SK-N-SH (cell line): ENCODE results near the gene SLC25A44. TPM values are rescaled to one million over a fixed set of nuclear protein-coding genes. Genes with fewer than 3 reads are reported as not detected.
"Not testable (repeated sequence)": the region's sequence is repeated elsewhere in the genome, so short reads cannot be mapped to it uniquely, and the experiment has no call there.

ENCODE experiments used
- CTCF ChIA-PET: fragments of 300-600, 350-600 bp; formaldehyde crosslinking; extraction: SDS; loops from one replicate; lab custom pipeline; 2021; lab: Yijun Ruan, JAX
- POLR2A ChIA-PET: fragments of 350-600 bp; sonication (Branson Sonifier 250); formaldehyde crosslinking; extraction: SDS; loops from one replicate; lab custom pipeline; 2020; ENCODE audit warnings: antibody characterized with exemption, inconsistent platforms; lab: Yijun Ruan, JAX
- DNase-seq: peaks from one replicate; pipeline ENCODE4 v3.0.0; 2012
- H2AFZ ChIP-seq: fragments of 200-600 bp; sonication (generic); 2 replicates; pipeline ENCODE4 v1.8.1; 2016; ENCODE audit warnings: antibody characterized with exemption, mild to moderate bottlenecking, low read depth
- H3F3A ChIP-seq: fragments of 200-600 bp; sonication (generic); replicated peaks from 2 replicates; pipeline ENCODE3; 2016; ENCODE audit warnings: antibody characterized with exemption, mild to moderate bottlenecking; ENCODE audit not compliant: insufficient read depth
- H3K27ac ChIP-seq, 2 experiments: fragments of 200-500 bp in 1 of 2; fragments of 200-600 bp in 1 of 2; sonication (Bioruptor generic) in 1 of 2; sonication (generic), shearing (Covaris generic) in 1 of 2; 2 replicates each; pipeline versions ENCODE4 v1.5.1 to v1.6.1; 2014 to 2016; ENCODE audit warnings: low read depth in 2 of 2, inconsistent platforms in 1 of 2, low read length in 1 of 2, mild to moderate bottlenecking in 1 of 2, mixed read lengths in 1 of 2
- H3K27me3 ChIP-seq: fragments of 200-600 bp; sonication (generic), shearing (Covaris generic); 2 replicates; pipeline ENCODE4 v1.6.1; 2016; ENCODE audit warnings: mixed run types; ENCODE audit not compliant: insufficient read depth
- H3K36me3 ChIP-seq, 2 experiments: fragments of 200-500 bp in 1 of 2; fragments of 200-600 bp in 1 of 2; sonication (Bioruptor generic) in 1 of 2; sonication (generic) in 1 of 2; replicated peaks in 1 of 2; 2 replicates each; pipeline versions ENCODE3 to v1.5.1; 2014 to 2016; ENCODE audit warnings: low read length in 1 of 2, mild to moderate bottlenecking in 1 of 2; ENCODE audit not compliant: insufficient read depth in 2 of 2, control insufficient read depth in 1 of 2
- H3K4me1 ChIP-seq, 2 experiments: fragments of 200-500 bp in 1 of 2; fragments of 200-600 bp in 1 of 2; sonication (Bioruptor generic) in 1 of 2; sonication (generic), shearing (Covaris generic) in 1 of 2; 2 replicates each; pipeline versions ENCODE4 v1.5.1 to v1.6.1; 2014 to 2016; ENCODE audit warnings: low read depth in 1 of 2, low read length in 1 of 2, mixed run types in 1 of 2; ENCODE audit not compliant: insufficient read depth in 2 of 2, control insufficient read depth in 1 of 2
- H3K4me2 ChIP-seq: fragments of 200-600 bp; sonication (generic), shearing (Covaris generic); 2 replicates; pipeline ENCODE4 v1.6.1; 2017; ENCODE audit warnings: mixed run types
- H3K4me3 ChIP-seq, 2 experiments: fragments of 200-500 bp in 1 of 2; fragments of 200-600 bp in 1 of 2; sonication (Bioruptor generic) in 1 of 2; sonication (generic), shearing (Covaris generic) in 1 of 2; 2 replicates each; pipeline versions ENCODE4 v1.5.1 to v1.8.1; 2014 to 2016; ENCODE audit warnings: low read depth in 2 of 2, inconsistent platforms in 1 of 2, low read length in 1 of 2, mild to moderate bottlenecking in 1 of 2, mixed read lengths in 1 of 2, moderate library complexity in 1 of 2
- H3K79me2 ChIP-seq: fragments of 200-600 bp; sonication (generic); 2 replicates; pipeline ENCODE4 v1.8.1; 2017; ENCODE audit warnings: mild to moderate bottlenecking; ENCODE audit not compliant: insufficient read depth
- H3K9ac ChIP-seq: fragments of 200-600 bp; sonication (generic); 2 replicates; pipeline ENCODE4 v1.6.1; 2017; ENCODE audit warnings: mixed run types
- H3K9me2 ChIP-seq: fragments of 200-600 bp; sonication (generic); 2 replicates; pipeline ENCODE4 v1.6.1; 2017; ENCODE audit warnings: mixed run types
- H3K9me3 ChIP-seq: fragments of 200-600 bp; sonication (generic); 2 replicates; pipeline ENCODE4 v1.6.1; 2017; ENCODE audit warnings: mixed run types, mild to moderate bottlenecking, moderate library complexity
- H4K20me1 ChIP-seq: fragments of 200-600 bp; sonication (generic); 2 replicates; pipeline ENCODE4 v1.6.1; 2017; ENCODE audit warnings: mild to moderate bottlenecking, mixed run types; ENCODE audit not compliant: insufficient read depth
- WGBS: methylation state at CpG from one replicate; pipeline ENCODE4 v1.1.6; 2017; ENCODE audit warnings: low lambda C conversion rate; 5-methylcytosine and 5-hydroxymethylcytosine counted together
- polyA plus RNA-seq, 3 experiments: library from polyadenylated mRNA; depleted of rRNA; stranded (reverse); fragments of >200 nt; gene quantifications; 2 replicates each; pipeline ENCODE4 v1.2.3, GENCODE V29; 2012

The SLC25A44 gene
- polyA plus RNA-seq, 1 of the 3 experiments (the other 2 are of a cell fraction): 28.5 TPM

GRCh38 chr1:156182010-156182779 is 11.7 kb upstream of the SLC25A44 start:
- H3K9me3 ChIP-seq, POLR2A ChIA-PET, H3K4me2 ChIP-seq, H3K4me3 ChIP-seq, H3K9me2 ChIP-seq, H3K36me3 ChIP-seq, H3F3A ChIP-seq, H3K9ac ChIP-seq, H3K79me2 ChIP-seq, H3K4me1 ChIP-seq, H3K27ac ChIP-seq, DNase-seq, H2AFZ ChIP-seq, CTCF ChIA-PET, H4K20me1 ChIP-seq, H3K27me3 ChIP-seq: not testable (repeated sequence)
- 88% methylated on average over 12 of the region's 12 CpGs for WGBS

GRCh38 chr1:156186347-156187177 is 7.3 kb upstream of the SLC25A44 start:
- H3K4me3 ChIP-seq, H3K36me3 ChIP-seq, H3K4me1 ChIP-seq, H3K4me2 ChIP-seq, H3F3A ChIP-seq, H3K9me3 ChIP-seq, H3K79me2 ChIP-seq, H3K9ac ChIP-seq, H3K27me3 ChIP-seq, H3K9me2 ChIP-seq, H3K27ac ChIP-seq, H2AFZ ChIP-seq, H4K20me1 ChIP-seq, DNase-seq, POLR2A ChIA-PET: not testable (repeated sequence)
- CTCF ChIA-PET: interaction anchor here (0.6 to 2.0 kb wide), 3 partner anchors 39 to 45 kb away, joined by 3 to 5 read pairs (median 4); no protein-coding TSS in a partner anchor
- 57% methylated on average over 2 of the region's 2 CpGs for WGBS

- H3K27ac ChIP-seq, H3K4me2 ChIP-seq, H2AFZ ChIP-seq, H3K9me2 ChIP-seq, DNase-seq, H3K4me3 ChIP-seq, POLR2A ChIA-PET, H3K9ac ChIP-seq, H3F3A ChIP-seq, H3K9me3 ChIP-seq, H4K20me1 ChIP-seq, H3K36me3 ChIP-seq, H3K27me3 ChIP-seq: not testable (repeated sequence)
- H3K79me2 ChIP-seq: peaks cover 13% of the 10 kb centered on the region
- peaks cover 7 to 12% of the 10 kb centered on the region in 2 experiments; a peak in 2 of 4 replicates for H3K4me1 ChIP-seq
- 93% methylated on average over 4 of the region's 4 CpGs for WGBS
- CTCF ChIA-PET: interaction anchor here (1.2 kb wide), 1 partner anchor 35 kb away, joined by 3 read pairs; no protein-coding TSS in a partner anchor
Observed at GRCh38 chr1:156190265-156190664, 3.6 kb upstream of the SLC25A44 start.
